Aorta (tissue), 5 donors: ENCODE measurements around the gene BMP8B. TPM values are rescaled to one million over a fixed set of nuclear protein-coding genes. Genes with fewer than 3 reads are reported as not detected.

Source experiments
- ATAC-seq: fragments of 200-7000 bp; cut with Tn5 transposase; one replicate; pipeline ENCODE4 v1.9.1; 2022; ENCODE audit warnings: moderate library complexity; ENCODE audit not compliant: low FRiP score
- DNase-seq, 2 donors: peaks; one replicate each; pipeline ENCODE4 v3.0.0-alpha.2; 2020
- H3K27ac ChIP-seq, 2 donors: one replicate each; pipeline ENCODE4 v1.5.1; 2013; ENCODE audit warnings: low read length in 2 of 2, mild to moderate bottlenecking in 2 of 2, moderate library complexity in 2 of 2, control low read depth in 1 of 2, inconsistent platforms in 1 of 2, low read depth in 1 of 2
- H3K27me3 ChIP-seq, 2 donors: one replicate each; pipeline ENCODE4 v1.6.1; 2013; ENCODE audit warnings: control low read depth in 1 of 2, low read length in 1 of 2, mild to moderate bottlenecking in 1 of 2, moderate library complexity in 1 of 2; ENCODE audit not compliant: insufficient read depth in 2 of 2, control insufficient read depth in 1 of 2
- H3K36me3 ChIP-seq, 2 donors: one replicate each; pipeline ENCODE4 v1.6.1; 2013; ENCODE audit warnings: control low read depth in 1 of 2, low read length in 1 of 2, mild to moderate bottlenecking in 1 of 2; ENCODE audit not compliant: insufficient read depth in 2 of 2, control insufficient read depth in 1 of 2
- H3K4me1 ChIP-seq, 2 donors: one replicate each; pipeline ENCODE4 v1.6.1; 2013; ENCODE audit warnings: low read length in 2 of 2, control low read depth in 1 of 2, mild to moderate bottlenecking in 1 of 2, moderate library complexity in 1 of 2; ENCODE audit not compliant: insufficient read depth in 2 of 2, control insufficient read depth in 1 of 2
- H3K4me3 ChIP-seq, 2 donors: one replicate each; pipeline ENCODE4 v1.5.1; 2013; ENCODE audit warnings: low read length in 2 of 2, control low read depth in 1 of 2, mild to moderate bottlenecking in 1 of 2
- H3K9me3 ChIP-seq: one replicate; pipeline ENCODE4 v1.6.1; 2013; ENCODE audit warnings: mild to moderate bottlenecking, low read length; ENCODE audit not compliant: control insufficient read depth
- WGBS, 2 donors: extraction: QIAGEN DNeasy Blood & Tissue Kit; methylation state at CpG; one replicate each; pipeline ENCODE4 v1.1.7; 2013; 5-methylcytosine and 5-hydroxymethylcytosine counted together
- intact Hi-C, 2 donors: fragments of 100-400 bp; cut with DNase I; formaldehyde crosslinking; loops; one replicate each; pipeline versions ENCODE4 v1.14.2 to v1.15.0; 2022
- polyA plus RNA-seq, 2 donors: library from polyadenylated mRNA; stranded (reverse); fragments of 200-250 nt; gene quantifications; one replicate each; pipeline ENCODE4 v1.2.3, GENCODE V29; 2013
- total RNA-seq, 2 donors: library from RNA; stranded (reverse); fragmentation: NEBNext Ultra II Directional; extraction: Animal tissue kit (Norgen Biotek cat#: 25700); gene quantifications; one replicate each; pipeline ENCODE4 v1.2.1, GENCODE V29; 2021
- donor health status: healthy with polysubstance abuse.
- donor health status: Bipolar disorder and iron deficiency.
- donor health status: DM: no; HTN: no; CAD: no.
- donor health status: DM: no; HTN: no; CAD: no.
- donor health status: DM: yes; HTN: yes; CAD: no.

Gene BMP8B
- total and polyA plus RNA-seq, 4 donors: 0.03 to 1.4 (median 0.91) TPM

GRCh38 chr1:39745016-39745670 lies 43.5 kb downstream of the BMP8B start:
- Histone ChIP-seq H3K27ac (no peak overlapping the region), H3K4me1 (no peaks in the 10 kb centered on the region), H3K27me3 (no peaks in the 10 kb centered on the region), H3K4me3 (no peak overlapping the region), H3K36me3 (peaks cover 17 to 19% of the 10 kb centered on the region in 2 donors), H3K9me3 (no peaks in the 10 kb centered on the region)
- ATAC-seq (no peak), DNase-seq (no peak)
- intact Hi-C loops: no loop called here
- WGBS, 2 donors: 93 to 95% methylated on average over 16 of the region's 16 CpGs

- DNase-seq (peak; percentile 97 to 98), ATAC-seq (peak; percentile 97)
- H3K4me3 ChIP-seq: peak within 1 kb of the TSS; percentile 13 to 78
- intact Hi-C loops: no loop called here
- no peaks in the 10 kb centered on the region for H3K4me1 ChIP-seq
- no peaks in the 10 kb centered on the region for H3K27me3 ChIP-seq
- WGBS, 2 donors: 0 to 1% methylated on average over 52 of the region's 52 CpGs
- no peak within 1 kb of the TSS for H3K27ac ChIP-seq
- peaks cover 3 to 8% of the 10 kb centered on the region in 2 donors for H3K36me3 ChIP-seq
- no peaks in the 10 kb centered on the region for H3K9me3 ChIP-seq
Observed at GRCh38 chr1:39738622-39739366, 49.9 kb downstream of the BMP8B start, which contains the start of gene PPIE. TSS of gene PPIE (plus strand) at chr1:39738882. CDS start at chr1:39738901, 19 bp downstream.

DNA sequence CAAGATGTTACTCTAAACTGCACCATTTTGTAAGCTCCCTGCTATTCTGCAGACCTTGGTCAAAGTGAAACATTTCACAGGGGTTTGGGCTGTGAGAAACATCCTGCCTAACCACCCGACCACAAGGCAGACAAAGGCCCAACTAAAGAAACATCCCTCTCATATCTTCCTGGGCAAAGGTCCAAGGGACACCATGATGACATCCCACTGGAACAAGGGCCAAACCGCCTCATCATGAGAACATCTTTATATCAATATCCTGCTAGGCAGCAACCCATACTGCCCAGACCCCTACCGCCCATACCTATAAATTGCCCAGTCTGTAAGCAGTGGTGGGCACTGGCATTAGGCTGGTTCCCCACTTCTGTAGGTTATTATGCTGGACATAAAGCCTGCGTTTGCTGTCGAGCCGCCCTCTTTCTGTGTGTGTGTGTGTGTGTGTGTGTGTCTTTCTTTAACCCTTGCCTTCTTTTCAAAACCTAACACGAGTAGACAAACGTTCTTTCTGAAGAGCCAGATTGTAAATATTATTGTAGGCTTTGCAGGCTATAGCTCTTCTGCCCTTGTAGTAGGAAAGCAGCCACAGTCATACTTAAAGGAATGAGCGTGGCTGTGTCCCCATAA lies 51.0 kb downstream of the BMP8B start:
- Histone ChIP-seq H3K4me3 (no peak overlapping the region), H3K4me1 (no peaks in the 10 kb centered on the region), H3K36me3 (peaks cover 0 to 2% of the 10 kb centered on the region in 2 donors), H3K27me3 (no peaks in the 10 kb centered on the region), H3K27ac (no peak overlapping the region), H3K9me3 (no peaks in the 10 kb centered on the region)
- no peak for DNase-seq
- WGBS, 2 donors: 68 to 72% methylated on average over 9 of the region's 9 CpGs
- ATAC-seq: no peak
- intact Hi-C loops: no loop called here

GRCh38 chr1:39735731-39736130 lies 52.9 kb downstream of the BMP8B start:
- Histone ChIP-seq H3K9me3 (no peaks in the 10 kb centered on the region), H3K36me3 (no peaks in the 10 kb centered on the region), H3K4me1 (no peaks in the 10 kb centered on the region), H3K27me3 (no peaks in the 10 kb centered on the region), H3K27ac (no peak overlapping the region), H3K4me3 (no peak overlapping the region)
- 83 to 90% methylated on average over 3 of the region's 3 CpGs for WGBS, 2 donors
- ATAC-seq: no peak
- no peak for DNase-seq
- intact Hi-C loops: no loop called here

- Histone ChIP-seq H3K27ac (no peak overlapping the region), H3K36me3 (no peaks in the 10 kb centered on the region), H3K4me3 (no peak overlapping the region), H3K4me1 (no peaks in the 10 kb centered on the region), H3K27me3 (no peaks in the 10 kb centered on the region), H3K9me3 (no peaks in the 10 kb centered on the region)
- 21 to 22% methylated on average over 7 of the region's 7 CpGs for WGBS, 2 donors
- peak; percentile 57 for ATAC-seq
- intact Hi-C loops: no loop called here
- DNase-seq: peak in 1 of 2 donors; percentile 81
Observed at GRCh38 chr1:39733161-39733560, 55.5 kb downstream of the BMP8B start.

- intact Hi-C loops: no loop called here
- WGBS, 2 donors: 60 to 71% methylated on average over 3 of the region's 3 CpGs
- ATAC-seq: no peak
Observed at GRCh38 chr1:39732730-39733129, 55.9 kb downstream of the BMP8B start.

GRCh38 chr1:39729842-39730241 lies 58.8 kb downstream of the BMP8B start:
- Histone ChIP-seq H3K9me3 (no peaks in the 10 kb centered on the region), H3K27me3 (no peaks in the 10 kb centered on the region), H3K36me3 (no peaks in the 10 kb centered on the region), H3K4me1 (no peaks in the 10 kb centered on the region), H3K27ac (no peak overlapping the region), H3K4me3 (no peak overlapping the region)
- ATAC-seq: no peak
- intact Hi-C loops: no loop called here
- DNase-seq: no peak
- WGBS, 2 donors: 56 to 85% methylated on average over 4 of the region's 4 CpGs

More at GRCh38 chr1:39732730-39733129, 55.9 kb downstream of the BMP8B start:
- Histone ChIP-seq H3K4me1 (no peaks in the 10 kb centered on the region), H3K27ac (no peak overlapping the region), H3K4me3 (no peak overlapping the region), H3K36me3 (no peaks in the 10 kb centered on the region), H3K27me3 (no peaks in the 10 kb centered on the region), H3K9me3 (no peaks in the 10 kb centered on the region)
- DNase-seq: no peak

DNA sequence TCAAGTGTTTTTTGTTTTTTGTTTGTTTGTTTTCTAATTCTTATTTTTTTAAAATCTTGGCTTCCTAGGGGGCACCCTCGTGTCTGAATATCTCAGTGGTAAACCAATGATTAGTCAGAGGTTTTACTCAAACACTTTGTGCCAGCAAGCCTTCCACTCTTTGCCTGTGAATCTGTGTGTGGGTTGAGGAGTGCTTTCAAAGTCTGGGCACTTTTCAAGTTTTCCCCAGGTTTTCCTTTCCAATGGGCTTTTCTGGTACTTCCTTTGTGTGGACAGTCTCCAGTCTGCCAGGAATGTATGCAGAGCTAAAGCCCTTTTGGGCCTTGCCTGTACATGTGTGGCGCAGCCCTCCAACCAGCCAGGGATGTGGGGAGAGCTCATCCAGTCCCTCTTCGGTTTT lies 59.6 kb downstream of the BMP8B start:
- H3K27ac ChIP-seq: no peak overlapping the region
- 65 to 74% methylated on average over 3 of the region's 3 CpGs for WGBS, 2 donors
- no peaks in the 10 kb centered on the region for H3K27me3 ChIP-seq
- ATAC-seq (no peak), DNase-seq (no peak)
- intact Hi-C loops: no loop called here
- H3K4me3 ChIP-seq: no peak overlapping the region
- no peaks in the 10 kb centered on the region for H3K9me3 ChIP-seq
- no peaks in the 10 kb centered on the region for H3K4me1 ChIP-seq
- no peaks in the 10 kb centered on the region for H3K36me3 ChIP-seq
